ENCODE data around the gene KCTD4.
A peak's percentile ranks its signal among the peaks of the same experiment; 100 is the strongest.
"Not testable (repeated sequence)": the region's sequence is repeated elsewhere in the genome, so short reads cannot be mapped to it uniquely, and the experiment has no call there.

KCTD4 gene

GRCh38 chr13:45200701-45201232 is at the start of gene KCTD4:
KCTD4 (minus strand) TSS chr13:45201045; CDS start chr13:45194567, 6,478 bp downstream.
- DNase-seq (ENCODE audit: low spot score): no peak

GRCh38 chr13:45249662-45250061 is 48.8 kb upstream of the KCTD4 start:
- DNase-seq (ENCODE audit: low spot score): no peak

- DNase-seq (ENCODE audit: low spot score): not testable (repeated sequence)
Measured at GRCh38 chr13:45244736-45245135, 43.9 kb upstream of the KCTD4 start.

- no peak for DNase-seq (ENCODE audit: low spot score)
Measured at GRCh38 chr13:45243077-45243476, 42.2 kb upstream of the KCTD4 start.

GRCh38 chr13:45242524-45242923 is 41.7 kb upstream of the KCTD4 start:
- no peak for DNase-seq (ENCODE audit: low spot score)

GRCh38 chr13:45242070-45242469 is 41.2 kb upstream of the KCTD4 start:
- peak; percentile 41 for DNase-seq (ENCODE audit: low spot score)

- no peak for DNase-seq (ENCODE audit: low spot score)
Measured at GRCh38 chr13:45240143-45240542, 39.3 kb upstream of the KCTD4 start.

GRCh38 chr13:45238945-45239795 is 38.3 kb upstream of the KCTD4 start:
- DNase-seq (ENCODE audit: low spot score): no peak

- DNase-seq (ENCODE audit: low spot score): no peak
Measured at GRCh38 chr13:45232591-45232990, 31.7 kb upstream of the KCTD4 start.

- no peak for DNase-seq (ENCODE audit: low spot score)
Measured at GRCh38 chr13:45231722-45232121, 30.9 kb upstream of the KCTD4 start.

GRCh38 chr13:45231305-45231704 is 30.5 kb upstream of the KCTD4 start:
- no peak for DNase-seq (ENCODE audit: low spot score)

- no peak for DNase-seq (ENCODE audit: low spot score)
Measured at GRCh38 chr13:45229172-45229571, 28.3 kb upstream of the KCTD4 start.

- DNase-seq (ENCODE audit: low spot score): no peak
Measured at GRCh38 chr13:45228002-45228401, 27.2 kb upstream of the KCTD4 start.

GRCh38 chr13:45226024-45226423 is 25.2 kb upstream of the KCTD4 start:
- no peak for DNase-seq (ENCODE audit: low spot score)

GRCh38 chr13:45225370-45225769 is 24.5 kb upstream of the KCTD4 start:
- no peak for DNase-seq (ENCODE audit: low spot score)

GRCh38 chr13:45224176-45224575 is 23.3 kb upstream of the KCTD4 start:
- DNase-seq (ENCODE audit: low spot score): no peak

GRCh38 chr13:45222919-45223318 is 22.1 kb upstream of the KCTD4 start:
- DNase-seq (ENCODE audit: low spot score): no peak

- no peak for DNase-seq (ENCODE audit: low spot score)
Measured at GRCh38 chr13:45222516-45222915, 21.7 kb upstream of the KCTD4 start.

GRCh38 chr13:45220403-45220802 is 19.6 kb upstream of the KCTD4 start:
- no peak for DNase-seq (ENCODE audit: low spot score)

GRCh38 chr13:45219938-45220375 is 19.1 kb upstream of the KCTD4 start:
- peak; percentile 30 for DNase-seq (ENCODE audit: low spot score)

GRCh38 chr13:45219123-45219891 is 18.5 kb upstream of the KCTD4 start:
- DNase-seq (ENCODE audit: low spot score): no peak

GRCh38 chr13:45218689-45219088 is 17.8 kb upstream of the KCTD4 start:
- no peak for DNase-seq (ENCODE audit: low spot score)

GRCh38 chr13:45216193-45216592 is 15.3 kb upstream of the KCTD4 start:
- no peak for DNase-seq (ENCODE audit: low spot score)

Measured in COLO829 (cell line).